ENCODE data around the gene SERPINB2. TPM values are rescaled to one million over a fixed set of nuclear protein-coding genes. Genes with fewer than 3 reads are reported as not detected.

SERPINB2 gene, protein sequence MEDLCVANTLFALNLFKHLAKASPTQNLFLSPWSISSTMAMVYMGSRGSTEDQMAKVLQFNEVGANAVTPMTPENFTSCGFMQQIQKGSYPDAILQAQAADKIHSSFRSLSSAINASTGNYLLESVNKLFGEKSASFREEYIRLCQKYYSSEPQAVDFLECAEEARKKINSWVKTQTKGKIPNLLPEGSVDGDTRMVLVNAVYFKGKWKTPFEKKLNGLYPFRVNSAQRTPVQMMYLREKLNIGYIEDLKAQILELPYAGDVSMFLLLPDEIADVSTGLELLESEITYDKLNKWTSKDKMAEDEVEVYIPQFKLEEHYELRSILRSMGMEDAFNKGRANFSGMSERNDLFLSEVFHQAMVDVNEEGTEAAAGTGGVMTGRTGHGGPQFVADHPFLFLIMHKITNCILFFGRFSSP
- 0.72 and 1.8 TPM in 2 replicates for total RNA-seq

DNA sequence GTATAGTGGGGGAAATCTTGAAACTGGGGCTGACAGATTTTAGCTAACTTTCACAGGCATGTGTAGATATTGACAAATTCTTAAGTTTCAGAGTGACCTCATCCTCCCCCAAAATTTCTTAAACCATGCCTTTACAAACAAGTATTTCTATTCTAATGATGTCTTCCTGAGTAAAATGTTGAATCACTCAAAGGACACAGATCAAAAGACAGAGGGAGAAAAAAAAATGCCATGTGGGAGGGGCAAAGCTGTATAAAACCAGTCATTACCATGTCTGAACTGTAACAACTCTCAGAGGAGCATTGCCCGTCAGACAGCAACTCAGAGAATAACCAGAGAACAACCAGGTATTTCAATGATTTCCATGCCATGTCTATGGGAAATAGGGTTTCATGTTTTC lies at the start of gene SERPINB2:
Gene SERPINB2, plus strand, starts transcription at position 282 of the 400 bp plus-strand sequence. CDS start 3,740 bp downstream, outside the sequence.
- Histone ChIP-seq H3K36me3 (ENCODE audit: insufficient read depth, low read length) (no peaks in the 10 kb centered on the region), H3K4me1 (ENCODE audit: insufficient read depth, low read length) (peaks cover 10% of the 10 kb centered on the region), H2AFZ (ENCODE audit: low read length) (no peak within 1 kb of the TSS), H3K4me2 (ENCODE audit: insufficient read depth, low read length) (no peak within 1 kb of the TSS), H3K9me3 (ENCODE audit: low read depth, low read length) (no peaks in the 10 kb centered on the region), H3K27me3 (ENCODE audit: insufficient read depth, low read length) (peaks cover 4% of the 10 kb centered on the region), H3K79me2 (ENCODE audit: insufficient read depth, low read length) (no peaks in the 10 kb centered on the region), H3K4me3 (ENCODE audit: insufficient read depth, low read length) (no peak within 1 kb of the TSS), H3K27ac (ENCODE audit: low read depth, low read length) (no peak within 1 kb of the TSS), H4K20me1 (ENCODE audit: insufficient read depth, low read length) (no peaks in the 10 kb centered on the region)
- TF ChIP-seq, protein P1, sequence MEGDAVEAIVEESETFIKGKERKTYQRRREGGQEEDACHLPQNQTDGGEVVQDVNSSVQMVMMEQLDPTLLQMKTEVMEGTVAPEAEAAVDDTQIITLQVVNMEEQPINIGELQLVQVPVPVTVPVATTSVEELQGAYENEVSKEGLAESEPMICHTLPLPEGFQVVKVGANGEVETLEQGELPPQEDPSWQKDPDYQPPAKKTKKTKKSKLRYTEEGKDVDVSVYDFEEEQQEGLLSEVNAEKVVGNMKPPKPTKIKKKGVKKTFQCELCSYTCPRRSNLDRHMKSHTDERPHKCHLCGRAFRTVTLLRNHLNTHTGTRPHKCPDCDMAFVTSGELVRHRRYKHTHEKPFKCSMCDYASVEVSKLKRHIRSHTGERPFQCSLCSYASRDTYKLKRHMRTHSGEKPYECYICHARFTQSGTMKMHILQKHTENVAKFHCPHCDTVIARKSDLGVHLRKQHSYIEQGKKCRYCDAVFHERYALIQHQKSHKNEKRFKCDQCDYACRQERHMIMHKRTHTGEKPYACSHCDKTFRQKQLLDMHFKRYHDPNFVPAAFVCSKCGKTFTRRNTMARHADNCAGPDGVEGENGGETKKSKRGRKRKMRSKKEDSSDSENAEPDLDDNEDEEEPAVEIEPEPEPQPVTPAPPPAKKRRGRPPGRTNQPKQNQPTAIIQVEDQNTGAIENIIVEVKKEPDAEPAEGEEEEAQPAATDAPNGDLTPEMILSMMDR (IDR thresholded peaks at IDR 0.05; ENCODE audit: extremely low read depth, low read depth, low read length): no peak
- no peak for DNase-seq (ENCODE audit: insufficient read length, low spot score, missing footprints)

DNA sequence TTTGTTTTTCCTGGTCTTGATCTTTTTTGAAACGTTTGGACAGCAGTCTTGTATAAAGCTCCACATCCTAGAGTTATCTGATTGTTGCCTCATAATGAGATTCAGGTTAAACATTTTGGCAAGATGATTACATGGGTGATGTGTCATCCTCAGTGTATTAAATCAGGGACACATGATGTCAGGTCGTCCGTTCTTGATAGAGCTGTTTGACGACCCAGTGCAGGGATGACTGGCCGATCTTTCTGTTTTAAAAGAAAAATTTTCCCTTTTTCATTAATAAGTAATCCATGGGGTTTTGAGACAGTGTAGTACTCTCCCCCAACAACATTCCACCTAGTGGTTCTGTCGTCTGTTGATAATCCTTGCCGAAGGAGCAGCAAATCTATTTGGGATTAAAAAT lies 44.5 kb upstream of the SERPINB2 start:
- TF ChIP-seq, protein P1 (IDR thresholded peaks at IDR 0.05; ENCODE audit: extremely low read depth, low read depth, low read length): no peak
- DNase-seq (ENCODE audit: insufficient read length, low spot score, missing footprints): no peak
- no peaks in the 10 kb centered on the region for H3K36me3 ChIP-seq (ENCODE audit: insufficient read depth, low read length)
- H2AFZ ChIP-seq (ENCODE audit: low read length): no peak overlapping the region
- no peak overlapping the region for H3K4me3 ChIP-seq (ENCODE audit: insufficient read depth, low read length)
- H3K27me3 ChIP-seq (ENCODE audit: insufficient read depth, low read length): peaks cover 13% of the 10 kb centered on the region
- H4K20me1 ChIP-seq (ENCODE audit: insufficient read depth, low read length): no peaks in the 10 kb centered on the region
- no peak overlapping the region for H3K27ac ChIP-seq (ENCODE audit: low read depth, low read length)
- no peak overlapping the region for H3K4me2 ChIP-seq (ENCODE audit: insufficient read depth, low read length)
- no peaks in the 10 kb centered on the region for H3K4me1 ChIP-seq (ENCODE audit: insufficient read depth, low read length)
- H3K9me3 ChIP-seq (ENCODE audit: low read depth, low read length): no peaks in the 10 kb centered on the region
- H3K79me2 ChIP-seq (ENCODE audit: insufficient read depth, low read length): no peaks in the 10 kb centered on the region

DNA sequence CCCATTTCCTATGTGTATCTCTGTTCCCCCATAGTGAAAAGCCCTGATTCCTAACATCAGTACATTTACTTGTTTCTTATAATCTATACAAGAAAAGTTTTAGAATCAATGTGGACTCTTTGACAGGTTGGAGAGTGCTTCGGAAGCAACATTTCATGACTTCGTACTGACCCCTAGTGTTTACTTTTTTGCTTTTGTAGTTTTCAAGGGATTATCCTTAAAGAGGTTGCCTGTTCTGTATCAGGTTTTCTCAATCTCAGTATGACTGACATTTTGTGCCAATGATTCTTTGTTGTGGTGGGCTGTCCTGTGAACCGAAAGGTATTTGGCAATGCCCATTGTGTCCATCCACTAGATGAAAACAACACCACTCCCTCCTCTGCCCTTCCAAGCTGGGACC lies 43.3 kb upstream of the SERPINB2 start:
- Histone ChIP-seq H4K20me1 (ENCODE audit: insufficient read depth, low read length) (no peaks in the 10 kb centered on the region), H2AFZ (ENCODE audit: low read length) (no peak overlapping the region), H3K4me1 (ENCODE audit: insufficient read depth, low read length) (no peaks in the 10 kb centered on the region), H3K27ac (ENCODE audit: low read depth, low read length) (no peak overlapping the region), H3K4me2 (ENCODE audit: insufficient read depth, low read length) (no peak overlapping the region), H3K79me2 (ENCODE audit: insufficient read depth, low read length) (no peaks in the 10 kb centered on the region), H3K36me3 (ENCODE audit: insufficient read depth, low read length) (no peaks in the 10 kb centered on the region), H3K27me3 (ENCODE audit: insufficient read depth, low read length) (peaks cover 13% of the 10 kb centered on the region), H3K9me3 (ENCODE audit: low read depth, low read length) (no peaks in the 10 kb centered on the region), H3K4me3 (ENCODE audit: insufficient read depth, low read length) (no peak overlapping the region)
- peak; percentile 35 for DNase-seq (ENCODE audit: insufficient read length, low spot score, missing footprints)
- TF ChIP-seq, protein P1 (IDR thresholded peaks at IDR 0.05; ENCODE audit: extremely low read depth, low read depth, low read length): peak; percentile 61

DNA sequence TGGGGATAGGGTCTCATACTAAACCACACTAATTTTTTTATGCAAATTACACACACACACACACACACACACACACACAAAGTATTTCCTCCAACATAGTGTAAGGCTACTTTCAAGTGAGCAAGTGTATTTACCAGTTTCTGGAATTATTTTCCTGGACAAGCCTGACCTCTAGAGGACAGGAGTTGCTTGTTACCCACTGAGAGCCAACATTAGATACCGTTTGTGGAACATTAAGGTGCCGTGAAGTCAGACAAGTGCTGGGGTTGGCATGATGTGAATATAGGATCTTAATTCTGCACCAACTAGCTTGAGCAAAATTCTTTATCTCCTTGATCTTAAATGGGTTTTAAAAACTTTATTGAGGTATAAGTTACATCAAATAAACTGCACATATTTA lies 39.3 kb upstream of the SERPINB2 start:
- Histone ChIP-seq H3K9me3 (ENCODE audit: low read depth, low read length) (no peaks in the 10 kb centered on the region), H3K27ac (ENCODE audit: low read depth, low read length) (no peak overlapping the region), H4K20me1 (ENCODE audit: insufficient read depth, low read length) (no peaks in the 10 kb centered on the region), H3K27me3 (ENCODE audit: insufficient read depth, low read length) (peaks cover 12% of the 10 kb centered on the region), H3K4me1 (ENCODE audit: insufficient read depth, low read length) (no peaks in the 10 kb centered on the region), H2AFZ (ENCODE audit: low read length) (no peak overlapping the region), H3K4me2 (ENCODE audit: insufficient read depth, low read length) (no peak overlapping the region), H3K36me3 (ENCODE audit: insufficient read depth, low read length) (no peaks in the 10 kb centered on the region), H3K79me2 (ENCODE audit: insufficient read depth, low read length) (no peaks in the 10 kb centered on the region), H3K4me3 (ENCODE audit: insufficient read depth, low read length) (no peak overlapping the region)
- no peak for DNase-seq (ENCODE audit: insufficient read length, low spot score, missing footprints)
- TF ChIP-seq, protein P1 (IDR thresholded peaks at IDR 0.05; ENCODE audit: extremely low read depth, low read depth, low read length): peak; percentile 76
